ENCODE data around the gene DNAI4. TPM values are rescaled to one million over a fixed set of nuclear protein-coding genes. Genes with fewer than 3 reads are reported as not detected.
"Not testable (repeated sequence)": the region's sequence is repeated elsewhere in the genome, so short reads cannot be mapped to it uniquely, and the experiment has no call there.

Gene DNAI4
- 15.2 TPM for total RNA-seq

GRCh38 chr1:66924756-66925557 lies at the start of gene DNAI4, which contains the start of gene MIER1:
DNAI4 (minus strand) TSS chr1:66924856; CDS start chr1:66924831, 25 bp downstream.
MIER1 (plus strand) TSS chr1:66924990; CDS start chr1:66925029, 39 bp downstream.
- peak; percentile 99 for DNase-seq

GRCh38 chr1:66968574-66968973 lies 43.9 kb upstream of the DNAI4 start:
- DNase-seq: no peak

GRCh38 chr1:66966188-66966873 lies 41.7 kb upstream of the DNAI4 start:
- DNase-seq: not testable (repeated sequence)

GRCh38 chr1:66957938-66958337 lies 33.3 kb upstream of the DNAI4 start:
- no peak for DNase-seq

- no peak for DNase-seq
Observed at GRCh38 chr1:66954208-66954607, 29.6 kb upstream of the DNAI4 start.

- no peak for DNase-seq
Observed at GRCh38 chr1:66951513-66951912, 26.9 kb upstream of the DNAI4 start.

GRCh38 chr1:66947267-66947666 lies 22.6 kb upstream of the DNAI4 start:
- no peak for DNase-seq

- no peak for DNase-seq
Observed at GRCh38 chr1:66945316-66945715, 20.7 kb upstream of the DNAI4 start.

GRCh38 chr1:66944330-66945274 lies 19.9 kb upstream of the DNAI4 start:
- DNase-seq: no peak

- no peak for DNase-seq
Observed at GRCh38 chr1:66943361-66943969, 18.8 kb upstream of the DNAI4 start.

GRCh38 chr1:66940981-66941380 lies 16.3 kb upstream of the DNAI4 start:
- DNase-seq: no peak

- no peak for DNase-seq
Observed at GRCh38 chr1:66938613-66939012, 14.0 kb upstream of the DNAI4 start.

GRCh38 chr1:66937529-66938234 lies 13.0 kb upstream of the DNAI4 start:
- no peak for DNase-seq

GRCh38 chr1:66933887-66934700 lies 9.4 kb upstream of the DNAI4 start:
- DNase-seq: no peak

GRCh38 chr1:66932291-66932690 lies 7.6 kb upstream of the DNAI4 start:
- DNase-seq: no peak

- peak; percentile 11 for DNase-seq
Observed at GRCh38 chr1:66931590-66931989, 6.9 kb upstream of the DNAI4 start.

GRCh38 chr1:66930823-66931174 lies 6.1 kb upstream of the DNAI4 start:
- no peak for DNase-seq

- DNase-seq: peak; percentile 97
Observed at GRCh38 chr1:66929999-66930822, 5.6 kb upstream of the DNAI4 start.

GRCh38 chr1:66929691-66929998 lies 5.0 kb upstream of the DNAI4 start:
- no peak for DNase-seq
